ENCODE data around the gene DTNBP1.

Gene DTNBP1

GRCh38 chr6:15533379-15534026 is 129.3 kb downstream of the DTNBP1 start:
- DNase-seq (ENCODE audit: low read depth) = no peak

GRCh38 chr6:15531973-15532372 is 130.9 kb downstream of the DTNBP1 start:
- DNase-seq (ENCODE audit: low read depth) = no peak

- no peak for DNase-seq (ENCODE audit: low read depth)
Observed at GRCh38 chr6:15530411-15530810, 132.4 kb downstream of the DTNBP1 start.

GRCh38 chr6:15528870-15529269 is 134.0 kb downstream of the DTNBP1 start:
- DNase-seq (ENCODE audit: low read depth) = no peak

- no peak for DNase-seq (ENCODE audit: low read depth)
Observed at GRCh38 chr6:15527838-15528617, 134.8 kb downstream of the DTNBP1 start.

GRCh38 chr6:15526212-15526701 is 136.6 kb downstream of the DTNBP1 start:
- DNase-seq (ENCODE audit: low read depth) = no peak

GRCh38 chr6:15524861-15525401 is 137.9 kb downstream of the DTNBP1 start:
- DNase-seq (ENCODE audit: low read depth) = no peak

GRCh38 chr6:15523679-15524630 is 138.9 kb downstream of the DTNBP1 start:
- no peak for DNase-seq (ENCODE audit: low read depth)

- no peak for DNase-seq (ENCODE audit: low read depth)
Observed at GRCh38 chr6:15522856-15523529, 139.8 kb downstream of the DTNBP1 start.

- no peak for DNase-seq (ENCODE audit: low read depth)
Observed at GRCh38 chr6:15522427-15522826, 140.4 kb downstream of the DTNBP1 start.

- no peak for DNase-seq (ENCODE audit: low read depth)
Observed at GRCh38 chr6:15522026-15522425, 140.8 kb downstream of the DTNBP1 start.

GRCh38 chr6:15521582-15521981 is 141.2 kb downstream of the DTNBP1 start:
- no peak for DNase-seq (ENCODE audit: low read depth)

GRCh38 chr6:15520626-15521203 is 142.1 kb downstream of the DTNBP1 start:
- DNase-seq (ENCODE audit: low read depth) = no peak

GRCh38 chr6:15519681-15520080 is 143.1 kb downstream of the DTNBP1 start:
- DNase-seq (ENCODE audit: low read depth) = no peak

- no peak for DNase-seq (ENCODE audit: low read depth)
Observed at GRCh38 chr6:15518878-15519277, 143.9 kb downstream of the DTNBP1 start.

GRCh38 chr6:15518057-15518456 is 144.8 kb downstream of the DTNBP1 start:
- DNase-seq (ENCODE audit: low read depth) = no peak

GRCh38 chr6:15517600-15517999 is 145.2 kb downstream of the DTNBP1 start:
- no peak for DNase-seq (ENCODE audit: low read depth)

- no peak for DNase-seq (ENCODE audit: low read depth)
Observed at GRCh38 chr6:15516923-15517560, 145.8 kb downstream of the DTNBP1 start.

- no peak for DNase-seq (ENCODE audit: low read depth)
Observed at GRCh38 chr6:15516378-15516777, 146.4 kb downstream of the DTNBP1 start.

- DNase-seq (ENCODE audit: low read depth) = no peak
Observed at GRCh38 chr6:15515660-15516375, 147.0 kb downstream of the DTNBP1 start.
